ENCODE data around the gene AMER3. TPM values are rescaled to one million over a fixed set of nuclear protein-coding genes. Genes with fewer than 3 reads are reported as not detected.

The AMER3 gene
- total RNA-seq, 1 donor from 2014 or later = not detected

- Histone ChIP-seq H3K36me3 (ENCODE audit: control insufficient read depth in 3 of 3, insufficient read depth in 3 of 3, low read length in 3 of 3) (no peaks in the 10 kb centered on the region), H3K27ac (ENCODE audit: low read depth, low read length) (no peak overlapping the region), H3K4me1 (ENCODE audit: control insufficient read depth in 3 of 3, insufficient read depth in 3 of 3, low read length in 3 of 3) (no peaks in the 10 kb centered on the region), H3K4me3 (ENCODE audit: low read length in 3 of 3) (no peak overlapping the region), H3K9ac (ENCODE audit: low read depth in 1 of 3, low read length in 3 of 3) (no peak overlapping the region), H3K27me3 (ENCODE audit: control insufficient read depth in 3 of 3, insufficient read depth in 3 of 3, low read length in 3 of 3) (peaks cover 15 to 19% (median 18%) of the 10 kb centered on the region in 3 donors), H3K9me3 (ENCODE audit: control insufficient read depth in 3 of 3, low read length in 3 of 3) (no peaks in the 10 kb centered on the region)
These were observed 8.1 kb downstream of the AMER3 start for GRCh38 chr2:130763405-130763804.

GRCh38 chr2:130764035-130764820, 8.9 kb downstream of the AMER3 start:
- Histone ChIP-seq H3K9ac (ENCODE audit: low read depth in 1 of 3, low read length in 3 of 3) (no peak overlapping the region), H3K27me3 (ENCODE audit: control insufficient read depth in 3 of 3, insufficient read depth in 3 of 3, low read length in 3 of 3) (peaks cover 14 to 19% (median 16%) of the 10 kb centered on the region in 3 donors), H3K36me3 (ENCODE audit: control insufficient read depth in 3 of 3, insufficient read depth in 3 of 3, low read length in 3 of 3) (no peaks in the 10 kb centered on the region), H3K4me3 (ENCODE audit: low read length in 3 of 3) (no peak overlapping the region), H3K9me3 (ENCODE audit: control insufficient read depth in 3 of 3, low read length in 3 of 3) (no peaks in the 10 kb centered on the region), H3K27ac (ENCODE audit: low read depth, low read length) (no peak overlapping the region), H3K4me1 (ENCODE audit: control insufficient read depth in 3 of 3, insufficient read depth in 3 of 3, low read length in 3 of 3) (no peaks in the 10 kb centered on the region)

DNA sequence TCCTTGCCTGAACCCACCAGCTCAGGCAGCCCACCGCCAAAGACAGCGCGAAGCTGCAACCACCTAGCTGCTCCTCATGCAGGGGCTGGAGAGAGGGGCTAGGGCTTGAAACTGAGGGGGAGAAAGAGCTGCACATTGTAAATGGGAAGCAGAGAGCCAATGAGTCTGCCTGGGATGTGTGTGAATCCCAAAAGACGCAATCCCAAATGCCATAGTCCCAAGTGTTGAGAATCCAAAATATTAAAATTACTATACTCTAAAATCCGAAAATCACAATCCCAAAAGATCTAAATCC, 9.4 kb downstream of the AMER3 start:
- Histone ChIP-seq H3K4me1 (ENCODE audit: control insufficient read depth in 3 of 3, insufficient read depth in 3 of 3, low read length in 3 of 3) (no peaks in the 10 kb centered on the region), H3K9ac (ENCODE audit: low read depth in 1 of 3, low read length in 3 of 3) (no peak overlapping the region), H3K27ac (ENCODE audit: low read depth, low read length) (no peak overlapping the region), H3K9me3 (ENCODE audit: control insufficient read depth in 3 of 3, low read length in 3 of 3) (no peaks in the 10 kb centered on the region), H3K27me3 (ENCODE audit: control insufficient read depth in 3 of 3, insufficient read depth in 3 of 3, low read length in 3 of 3) (peaks cover 14 to 20% (median 19%) of the 10 kb centered on the region in 3 donors), H3K36me3 (ENCODE audit: control insufficient read depth in 3 of 3, insufficient read depth in 3 of 3, low read length in 3 of 3) (no peaks in the 10 kb centered on the region), H3K4me3 (ENCODE audit: low read length in 3 of 3) (no peak overlapping the region)

DNA sequence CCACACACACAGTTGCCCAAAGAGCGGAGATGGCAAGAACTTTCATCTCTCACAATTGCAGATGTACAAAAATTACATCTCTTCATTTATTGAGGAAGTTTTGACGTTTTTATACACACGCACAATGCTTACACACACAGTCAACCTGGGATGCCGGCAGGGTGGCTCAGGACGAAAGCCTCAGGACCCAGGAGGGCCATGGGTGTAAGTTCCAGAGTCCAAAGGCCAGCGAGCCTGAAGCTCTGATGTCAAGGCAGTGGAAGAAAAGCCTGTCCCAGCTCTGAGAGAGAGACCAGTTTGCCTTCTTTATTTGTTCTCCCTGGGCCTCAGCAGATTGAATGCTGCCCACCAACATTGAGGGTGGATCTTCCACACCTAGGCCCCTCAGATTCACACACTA, 10.1 kb downstream of the AMER3 start:
- H3K9me3 ChIP-seq (ENCODE audit: control insufficient read depth in 3 of 3, low read length in 3 of 3) = no peaks in the 10 kb centered on the region
- no peak overlapping the region for H3K27ac ChIP-seq (ENCODE audit: low read depth, low read length)
- no peaks in the 10 kb centered on the region for H3K36me3 ChIP-seq (ENCODE audit: control insufficient read depth in 3 of 3, insufficient read depth in 3 of 3, low read length in 3 of 3)
- H3K27me3 ChIP-seq (ENCODE audit: control insufficient read depth in 3 of 3, insufficient read depth in 3 of 3, low read length in 3 of 3) = peaks cover 11 to 20% (median 13%) of the 10 kb centered on the region in 3 donors
- no peak overlapping the region for H3K9ac ChIP-seq (ENCODE audit: low read depth in 1 of 3, low read length in 3 of 3)
- no peak overlapping the region for H3K4me3 ChIP-seq (ENCODE audit: low read length in 3 of 3)
- H3K4me1 ChIP-seq (ENCODE audit: control insufficient read depth in 3 of 3, insufficient read depth in 3 of 3, low read length in 3 of 3) = no peaks in the 10 kb centered on the region

DNA sequence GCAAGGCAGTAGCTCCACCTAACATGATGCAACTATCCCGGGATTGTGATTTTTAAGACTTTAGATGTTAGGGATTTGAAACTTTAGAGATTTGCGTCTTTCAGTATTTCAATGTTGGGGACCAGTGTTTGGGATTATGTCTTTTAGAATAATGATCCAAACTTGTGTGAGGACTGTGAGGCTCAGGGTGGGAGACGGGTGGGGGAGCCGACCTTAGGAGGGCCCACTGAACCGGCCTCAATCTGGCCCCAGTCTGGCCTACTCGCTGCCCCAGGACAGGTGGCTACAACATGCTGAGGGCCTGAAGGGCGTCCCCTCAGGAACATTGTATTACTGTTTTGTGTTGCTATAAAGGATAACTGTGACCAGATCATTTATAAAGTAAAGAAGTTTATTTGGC, 10.7 kb downstream of the AMER3 start:
- Histone ChIP-seq H3K27me3 (ENCODE audit: control insufficient read depth in 3 of 3, insufficient read depth in 3 of 3, low read length in 3 of 3) (peaks cover 9 to 19% (median 10%) of the 10 kb centered on the region in 3 donors), H3K4me3 (ENCODE audit: low read length in 3 of 3) (no peak overlapping the region), H3K4me1 (ENCODE audit: control insufficient read depth in 3 of 3, insufficient read depth in 3 of 3, low read length in 3 of 3) (no peaks in the 10 kb centered on the region), H3K9me3 (ENCODE audit: control insufficient read depth in 3 of 3, low read length in 3 of 3) (no peaks in the 10 kb centered on the region), H3K9ac (ENCODE audit: low read depth in 1 of 3, low read length in 3 of 3) (no peak overlapping the region), H3K36me3 (ENCODE audit: control insufficient read depth in 3 of 3, insufficient read depth in 3 of 3, low read length in 3 of 3) (no peaks in the 10 kb centered on the region), H3K27ac (ENCODE audit: low read depth, low read length) (no peak overlapping the region)

GRCh38 chr2:130766711-130767407, 11.5 kb downstream of the AMER3 start:
- Histone ChIP-seq H3K9ac (ENCODE audit: low read depth in 1 of 3, low read length in 3 of 3) (no peak overlapping the region), H3K9me3 (ENCODE audit: control insufficient read depth in 3 of 3, low read length in 3 of 3) (no peaks in the 10 kb centered on the region), H3K4me1 (ENCODE audit: control insufficient read depth in 3 of 3, insufficient read depth in 3 of 3, low read length in 3 of 3) (no peaks in the 10 kb centered on the region), H3K27me3 (ENCODE audit: control insufficient read depth in 3 of 3, insufficient read depth in 3 of 3, low read length in 3 of 3) (peaks cover 5 to 11% (median 6%) of the 10 kb centered on the region in 3 donors), H3K36me3 (ENCODE audit: control insufficient read depth in 3 of 3, insufficient read depth in 3 of 3, low read length in 3 of 3) (no peaks in the 10 kb centered on the region), H3K4me3 (ENCODE audit: low read length in 3 of 3) (no peak overlapping the region), H3K27ac (ENCODE audit: low read depth, low read length) (no peak overlapping the region)

DNA sequence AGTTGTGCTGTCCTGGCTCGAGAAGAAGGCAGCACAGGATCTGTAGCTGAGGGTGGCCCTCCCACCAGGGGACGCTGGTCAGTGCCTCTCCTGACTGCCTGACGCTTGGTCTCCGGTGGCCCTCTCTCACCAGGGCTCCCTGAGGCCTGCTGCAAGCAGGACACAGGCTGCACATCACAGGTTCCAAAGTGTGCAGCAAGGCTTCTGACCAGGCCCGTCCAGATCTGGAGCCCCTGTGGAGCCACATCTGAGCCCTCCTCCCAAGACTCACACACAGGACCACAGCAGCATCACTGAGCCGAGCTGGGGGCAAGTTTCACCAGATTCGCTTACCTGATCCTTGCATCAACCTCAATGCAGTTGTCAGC, 12.1 kb downstream of the AMER3 start:
- no peaks in the 10 kb centered on the region for H3K36me3 ChIP-seq (ENCODE audit: control insufficient read depth in 3 of 3, insufficient read depth in 3 of 3, low read length in 3 of 3)
- H3K4me1 ChIP-seq (ENCODE audit: control insufficient read depth in 3 of 3, insufficient read depth in 3 of 3, low read length in 3 of 3) = no peaks in the 10 kb centered on the region
- H3K9ac ChIP-seq (ENCODE audit: low read depth in 1 of 3, low read length in 3 of 3) = no peak overlapping the region
- H3K27me3 ChIP-seq (ENCODE audit: control insufficient read depth in 3 of 3, insufficient read depth in 3 of 3, low read length in 3 of 3) = peaks cover 5 to 8% (median 6%) of the 10 kb centered on the region in 3 donors
- no peak overlapping the region for H3K27ac ChIP-seq (ENCODE audit: low read depth, low read length)
- no peak overlapping the region for H3K4me3 ChIP-seq (ENCODE audit: low read length in 3 of 3)
- H3K9me3 ChIP-seq (ENCODE audit: control insufficient read depth in 3 of 3, low read length in 3 of 3) = no peaks in the 10 kb centered on the region

DNA sequence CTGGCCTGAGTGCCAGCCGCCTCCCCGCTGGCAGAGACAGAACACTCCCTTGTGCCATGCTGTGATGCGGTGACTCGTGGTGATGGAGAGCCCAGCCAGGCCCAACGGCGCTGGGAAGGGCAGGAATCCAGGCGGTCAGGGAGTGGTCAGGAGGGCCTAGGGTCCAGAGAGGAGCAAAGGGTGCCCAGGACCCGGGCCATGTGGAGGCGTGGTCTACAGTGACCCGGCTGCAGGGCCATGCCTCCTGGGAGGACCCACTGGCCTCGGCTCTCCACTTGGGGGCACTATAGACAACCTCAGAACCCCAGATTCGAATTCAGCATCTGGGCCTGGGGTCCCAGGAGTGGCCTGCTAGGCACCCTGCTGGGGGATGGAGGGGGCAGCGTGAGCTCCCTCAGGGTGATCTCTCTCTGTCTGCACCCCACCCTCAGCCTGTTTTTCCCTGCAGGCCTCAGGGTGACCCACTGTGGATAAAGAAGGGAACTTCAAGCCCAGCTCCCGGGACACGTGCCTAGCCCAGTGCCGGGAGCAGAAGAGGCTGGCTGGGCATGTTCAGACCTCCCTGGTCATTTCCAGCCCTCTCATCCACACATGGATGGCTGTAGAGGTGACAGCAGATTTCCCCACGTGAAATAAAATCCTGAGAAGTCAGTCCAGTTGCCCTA, 13.0 kb downstream of the AMER3 start:
- Histone ChIP-seq H3K9ac (ENCODE audit: low read depth in 1 of 3, low read length in 3 of 3) (no peak overlapping the region), H3K36me3 (ENCODE audit: control insufficient read depth in 3 of 3, insufficient read depth in 3 of 3, low read length in 3 of 3) (no peaks in the 10 kb centered on the region), H3K27me3 (ENCODE audit: control insufficient read depth in 3 of 3, insufficient read depth in 3 of 3, low read length in 3 of 3) (peaks cover 5 to 6% (median 5%) of the 10 kb centered on the region in 3 donors), H3K27ac (ENCODE audit: low read depth, low read length) (no peak overlapping the region), H3K4me3 (ENCODE audit: low read length in 3 of 3) (no peak overlapping the region), H3K4me1 (ENCODE audit: control insufficient read depth in 3 of 3, insufficient read depth in 3 of 3, low read length in 3 of 3) (no peaks in the 10 kb centered on the region), H3K9me3 (ENCODE audit: control insufficient read depth in 3 of 3, low read length in 3 of 3) (no peaks in the 10 kb centered on the region)

DNA sequence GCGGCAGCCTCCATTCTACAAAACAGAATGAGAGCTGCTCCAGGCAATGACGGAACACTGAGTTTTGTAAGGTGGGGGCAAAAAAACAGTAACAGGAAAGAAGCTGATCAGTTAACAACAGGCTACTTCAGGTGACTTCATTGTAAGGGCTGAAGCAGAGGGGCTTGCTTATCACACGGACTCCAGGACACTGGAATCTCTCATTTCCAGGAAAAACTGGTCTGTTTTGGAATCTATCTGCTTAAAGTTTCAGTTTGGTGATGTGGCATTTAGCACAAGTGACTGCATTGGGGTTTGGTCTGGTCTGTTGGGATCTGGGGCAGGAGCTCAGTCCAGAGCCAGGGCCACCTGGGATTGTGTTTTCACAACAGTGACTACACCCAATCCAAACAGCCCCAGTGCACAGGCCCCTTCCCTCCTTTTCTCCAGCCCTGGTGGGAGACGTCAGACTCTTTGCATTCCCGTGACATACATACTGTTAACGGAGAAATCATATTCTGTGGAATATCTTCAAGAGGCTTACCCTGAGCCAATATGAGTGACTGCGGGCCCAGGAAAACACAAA, 14.1 kb downstream of the AMER3 start:
- H3K27ac ChIP-seq (ENCODE audit: low read depth, low read length) = no peak overlapping the region
- H3K36me3 ChIP-seq (ENCODE audit: control insufficient read depth in 3 of 3, insufficient read depth in 3 of 3, low read length in 3 of 3) = no peaks in the 10 kb centered on the region
- no peaks in the 10 kb centered on the region for H3K9me3 ChIP-seq (ENCODE audit: control insufficient read depth in 3 of 3, low read length in 3 of 3)
- H3K4me3 ChIP-seq (ENCODE audit: low read length in 3 of 3) = no peak overlapping the region
- H3K4me1 ChIP-seq (ENCODE audit: control insufficient read depth in 3 of 3, insufficient read depth in 3 of 3, low read length in 3 of 3) = no peaks in the 10 kb centered on the region
- no peak overlapping the region for H3K9ac ChIP-seq (ENCODE audit: low read depth in 1 of 3, low read length in 3 of 3)
- H3K27me3 ChIP-seq (ENCODE audit: control insufficient read depth in 3 of 3, insufficient read depth in 3 of 3, low read length in 3 of 3) = peaks cover 5% of the 10 kb centered on the region in 3 donors

DNA sequence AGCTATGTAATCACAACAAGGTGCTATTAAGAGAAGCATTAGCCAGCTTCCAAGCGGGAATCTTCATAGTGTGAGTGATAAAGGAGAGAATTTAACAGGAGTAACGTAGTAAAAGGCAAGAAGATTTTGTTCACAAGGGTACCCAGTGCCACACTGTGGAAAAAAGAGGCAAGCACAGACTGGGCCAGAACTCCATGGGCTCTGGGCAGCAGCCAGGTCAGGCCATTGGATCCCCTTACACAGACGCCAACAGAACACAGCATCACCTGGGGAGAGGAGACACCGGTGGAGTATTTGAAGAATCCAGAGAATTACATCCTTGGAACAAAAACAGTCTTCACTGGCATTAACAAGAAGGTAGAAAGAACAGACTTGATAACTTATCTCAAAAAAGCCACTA, 21.2 kb downstream of the AMER3 start:
- Histone ChIP-seq H3K36me3 (ENCODE audit: control insufficient read depth in 3 of 3, insufficient read depth in 3 of 3, low read length in 3 of 3) (no peaks in the 10 kb centered on the region), H3K27me3 (ENCODE audit: control insufficient read depth in 3 of 3, insufficient read depth in 3 of 3, low read length in 3 of 3) (no peaks in the 10 kb centered on the region), H3K4me1 (ENCODE audit: control insufficient read depth in 3 of 3, insufficient read depth in 3 of 3, low read length in 3 of 3) (no peaks in the 10 kb centered on the region), H3K9me3 (ENCODE audit: control insufficient read depth in 3 of 3, low read length in 3 of 3) (no peaks in the 10 kb centered on the region), H3K27ac (ENCODE audit: low read depth, low read length) (no peak overlapping the region), H3K9ac (ENCODE audit: low read depth in 1 of 3, low read length in 3 of 3) (no peak overlapping the region), H3K4me3 (ENCODE audit: low read length in 3 of 3) (no peak overlapping the region)
